Colonic mucosa (tissue), 4 donors: ENCODE data around the gene HYCC1. TPM values are rescaled to one million over a fixed set of nuclear protein-coding genes. Genes with fewer than 3 reads are reported as not detected.

Experiments
- DNase-seq: peaks from one replicate; pipeline ENCODE4 v3.0.0-alpha.2; 2020
- H3K27ac ChIP-seq: fragments of 200-600 bp; one replicate; pipeline ENCODE4 v1.8.0; 2021
- H3K27me3 ChIP-seq: fragments of 200-600 bp; one replicate; pipeline ENCODE4 v1.8.0; 2021
- H3K36me3 ChIP-seq: fragments of 200-600 bp; one replicate; pipeline ENCODE4 v1.8.0; 2021
- H3K4me1 ChIP-seq: fragments of 200-600 bp; one replicate; pipeline ENCODE4 v1.8.0; 2021; ENCODE audit warnings: mild to moderate bottlenecking
- H3K4me3 ChIP-seq: fragments of 200-600 bp; one replicate; pipeline ENCODE4 v1.8.0; 2021
- H3K9ac ChIP-seq, 2 donors: one replicate each; pipeline ENCODE4 v1.7.0; 2013; ENCODE audit warnings: control low read depth in 2 of 2, low read depth in 2 of 2, low read length in 2 of 2
- H3K9me3 ChIP-seq: fragments of 200-600 bp; one replicate; pipeline ENCODE4 v1.8.0; 2021
- CTCF ChIP-seq: fragments of 200-600 bp; IDR thresholded peaks from one replicate; pipeline ENCODE4 v1.8.0; 2022; ENCODE audit warnings: antibody characterized with exemption, mild to moderate bottlenecking
- intact Hi-C: fragments of 100-400 bp; cut with DNase I; formaldehyde crosslinking; loops from one replicate; pipeline ENCODE4 v1.14.1; 2022
- total RNA-seq, 2 donors: library from RNA; stranded (reverse); fragmentation: NEBNext Ultra II Directional in 1 of 2; extraction: Animal tissue kit (Norgen Biotek cat#: 25700) in 1 of 2; gene quantifications; one replicate each; pipeline ENCODE4 v1.2.1, GENCODE V29; 2021
- donor health status: healthy.
- donor health status: DM: no; HTN: no; CAD: no.
- donor health status: DM: no; HTN: no; CAD: no.

HYCC1 gene
- total RNA-seq, 2 donors from 2014 or later, result 5.5 to 10.8 TPM

- TF ChIP-seq CTCF, result no peak
- Histone ChIP-seq H3K36me3 (no peaks in the 10 kb centered on the region), H3K9ac (no peak overlapping the region), H3K4me1 (no peaks in the 10 kb centered on the region), H3K4me3 (no peak overlapping the region), H3K27ac (no peak overlapping the region), H3K27me3 (no peaks in the 10 kb centered on the region), H3K9me3 (no peaks in the 10 kb centered on the region)
- intact Hi-C loops, result no loop called here
- no peak for DNase-seq
Measured at GRCh38 chr7:23002698-23003097, 11.2 kb downstream of the HYCC1 start.

- no peak overlapping the region for H3K4me3 ChIP-seq
- TF ChIP-seq CTCF, result no peak
- no peak for DNase-seq
- no peaks in the 10 kb centered on the region for H3K4me1 ChIP-seq
- H3K9me3 ChIP-seq, result no peaks in the 10 kb centered on the region
- no peak overlapping the region for H3K9ac ChIP-seq
- intact Hi-C loops, result no loop called here
- H3K27me3 ChIP-seq, result no peaks in the 10 kb centered on the region
- no peak overlapping the region for H3K27ac ChIP-seq
- no peaks in the 10 kb centered on the region for H3K36me3 ChIP-seq
Measured at GRCh38 chr7:23001610-23002009, 12.3 kb downstream of the HYCC1 start.

- H3K4me3 ChIP-seq, result no peak overlapping the region
- intact Hi-C loops, result no loop called here
- H3K27me3 ChIP-seq, result no peaks in the 10 kb centered on the region
- no peak for TF ChIP-seq CTCF
- no peaks in the 10 kb centered on the region for H3K36me3 ChIP-seq
- no peak overlapping the region for H3K9ac ChIP-seq
- no peaks in the 10 kb centered on the region for H3K9me3 ChIP-seq
- no peak for DNase-seq
- H3K27ac ChIP-seq, result no peak overlapping the region
- H3K4me1 ChIP-seq, result no peaks in the 10 kb centered on the region
Measured at GRCh38 chr7:23000597-23001360, 13.2 kb downstream of the HYCC1 start.

GRCh38 chr7:22998519-22998896 lies 15.4 kb downstream of the HYCC1 start:
- Histone ChIP-seq H3K9me3 (no peaks in the 10 kb centered on the region), H3K4me1 (no peaks in the 10 kb centered on the region), H3K27ac (no peak overlapping the region), H3K9ac (no peak overlapping the region), H3K36me3 (no peaks in the 10 kb centered on the region), H3K4me3 (no peak overlapping the region), H3K27me3 (no peaks in the 10 kb centered on the region)
- TF ChIP-seq CTCF, result no peak
- no peak for DNase-seq
- intact Hi-C loops, result no loop called here

- Histone ChIP-seq H3K4me1 (no peaks in the 10 kb centered on the region), H3K9me3 (no peaks in the 10 kb centered on the region), H3K4me3 (no peak overlapping the region), H3K27me3 (no peaks in the 10 kb centered on the region), H3K36me3 (no peaks in the 10 kb centered on the region), H3K9ac (no peak overlapping the region), H3K27ac (no peak overlapping the region)
- no peak for TF ChIP-seq CTCF
- DNase-seq, result no peak
- intact Hi-C loops, result no loop called here
Measured at GRCh38 chr7:22997871-22998518, 15.9 kb downstream of the HYCC1 start.
